Type B pancreatic cell (in vitro differentiated cells): ENCODE data around the gene PACS2. TPM values are rescaled to one million over a fixed set of nuclear protein-coding genes. Genes with fewer than 3 reads are reported as not detected.

Experiments
- DNase-seq: peaks from one replicate; pipeline ENCODE4 v3.0.0; 2021; ENCODE audit warnings: mixed read lengths; ENCODE audit not compliant: unreplicated experiment; ENCODE audit errors: extremely low spot score
- H3K27ac Mint-ChIP-seq: 2 replicates; pipeline ENCODE4 v1.8.0; 2021; ENCODE audit warnings: mild to moderate bottlenecking, mixed read lengths
- H3K27me3 Mint-ChIP-seq: 2 replicates; pipeline ENCODE4 v1.8.0; 2021; ENCODE audit warnings: mixed read lengths
- H3K36me3 Mint-ChIP-seq: 2 replicates; pipeline ENCODE4 v1.8.0; 2021; ENCODE audit warnings: mixed read lengths
- H3K4me1 Mint-ChIP-seq: one replicate; pipeline ENCODE4 v1.8.0; 2021; ENCODE audit warnings: mixed read lengths; ENCODE audit not compliant: unreplicated experiment
- H3K4me3 Mint-ChIP-seq: 2 replicates; pipeline ENCODE4 v1.8.0; 2021; ENCODE audit warnings: mild to moderate bottlenecking, mixed read lengths
- H3K9me3 Mint-ChIP-seq: 2 replicates; pipeline ENCODE4 v1.8.0; 2021; ENCODE audit warnings: mixed read lengths
- CTCF ChIP-seq: fragments of 200-600 bp; sonication (generic); conservative IDR thresholded peaks from 2 replicates; pipeline ENCODE4 v1.5.0; 2021; ENCODE audit warnings: antibody characterized with exemption, mild to moderate bottlenecking
- total RNA-seq: library from RNA; stranded (reverse); gene quantifications from 2 replicates; pipeline ENCODE4 v1.2.1, GENCODE V29; 2021; ENCODE audit warnings: low replicate concordance

Gene PACS2
- total RNA-seq, 1 donor from 2014 or later, result 101 TPM

- no peak for TF ChIP-seq CTCF
- H3K27ac Mint-ChIP-seq, result no peak overlapping the region
- no peaks in the 10 kb centered on the region for H3K9me3 Mint-ChIP-seq
- no peaks in the 10 kb centered on the region for H3K36me3 Mint-ChIP-seq
- H3K4me1 Mint-ChIP-seq, result peaks cover 24% of the 10 kb centered on the region
- DNase-seq, result no peak
- no peak overlapping the region for H3K4me3 Mint-ChIP-seq
- no peaks in the 10 kb centered on the region for H3K27me3 Mint-ChIP-seq
Measured at GRCh38 chr14:105328678-105329390, 14.3 kb downstream of the PACS2 start.

- Mint-ChIP-seq H3K27me3 (no peaks in the 10 kb centered on the region), H3K4me1 (peaks cover 24% of the 10 kb centered on the region), H3K27ac (no peak overlapping the region), H3K9me3 (no peaks in the 10 kb centered on the region), H3K36me3 (no peaks in the 10 kb centered on the region), H3K4me3 (no peak overlapping the region)
- no peak for DNase-seq
- TF ChIP-seq CTCF, result no peak
Measured at GRCh38 chr14:105329411-105330150, 15.0 kb downstream of the PACS2 start.

- Mint-ChIP-seq H3K27me3 (no peaks in the 10 kb centered on the region), H3K4me3 (no peak overlapping the region), H3K36me3 (no peaks in the 10 kb centered on the region), H3K9me3 (no peaks in the 10 kb centered on the region), H3K27ac (no peak overlapping the region), H3K4me1 (peaks cover 24% of the 10 kb centered on the region)
- no peak for DNase-seq
- TF ChIP-seq CTCF, result no peak
Measured at GRCh38 chr14:105330491-105330895, 15.9 kb downstream of the PACS2 start.

- Mint-ChIP-seq H3K27me3 (no peaks in the 10 kb centered on the region), H3K9me3 (no peaks in the 10 kb centered on the region), H3K36me3 (peaks cover 5% of the 10 kb centered on the region), H3K4me3 (no peak overlapping the region), H3K4me1 (peaks cover 22% of the 10 kb centered on the region), H3K27ac (no peak overlapping the region)
- DNase-seq, result no peak
- no peak for TF ChIP-seq CTCF
Measured at GRCh38 chr14:105331575-105332349, 17.2 kb downstream of the PACS2 start.

- peaks cover 5% of the 10 kb centered on the region for H3K36me3 Mint-ChIP-seq
- no peaks in the 10 kb centered on the region for H3K27me3 Mint-ChIP-seq
- no peaks in the 10 kb centered on the region for H3K9me3 Mint-ChIP-seq
- no peak overlapping the region for H3K4me3 Mint-ChIP-seq
- no peak for TF ChIP-seq CTCF
- H3K27ac Mint-ChIP-seq, result no peak overlapping the region
- DNase-seq, result no peak
- H3K4me1 Mint-ChIP-seq, result peaks cover 16% of the 10 kb centered on the region
Measured at GRCh38 chr14:105332350-105332874, 17.9 kb downstream of the PACS2 start.
